Retinal pigment epithelial cell (primary cell): ENCODE measurements around the gene MFAP2.

Source experiments
- DNase-seq: peaks from one replicate; pipeline ENCODE4 v3.0.0-alpha.2; 2010; ENCODE audit warnings: low read depth
- H3K4me3 ChIP-seq: 2 replicates; pipeline ENCODE4 v1.5.1; 2011; ENCODE audit warnings: mild to moderate bottlenecking, low read length, control low read depth, moderate library complexity
- TF ChIP-seq, protein P1 (sequence below): conservative IDR thresholded peaks from 2 replicates; pipeline ENCODE4 v1.5.1; 2011; ENCODE audit warnings: low read depth, low read length, control low read depth, inconsistent platforms

MFAP2 gene

DNA sequence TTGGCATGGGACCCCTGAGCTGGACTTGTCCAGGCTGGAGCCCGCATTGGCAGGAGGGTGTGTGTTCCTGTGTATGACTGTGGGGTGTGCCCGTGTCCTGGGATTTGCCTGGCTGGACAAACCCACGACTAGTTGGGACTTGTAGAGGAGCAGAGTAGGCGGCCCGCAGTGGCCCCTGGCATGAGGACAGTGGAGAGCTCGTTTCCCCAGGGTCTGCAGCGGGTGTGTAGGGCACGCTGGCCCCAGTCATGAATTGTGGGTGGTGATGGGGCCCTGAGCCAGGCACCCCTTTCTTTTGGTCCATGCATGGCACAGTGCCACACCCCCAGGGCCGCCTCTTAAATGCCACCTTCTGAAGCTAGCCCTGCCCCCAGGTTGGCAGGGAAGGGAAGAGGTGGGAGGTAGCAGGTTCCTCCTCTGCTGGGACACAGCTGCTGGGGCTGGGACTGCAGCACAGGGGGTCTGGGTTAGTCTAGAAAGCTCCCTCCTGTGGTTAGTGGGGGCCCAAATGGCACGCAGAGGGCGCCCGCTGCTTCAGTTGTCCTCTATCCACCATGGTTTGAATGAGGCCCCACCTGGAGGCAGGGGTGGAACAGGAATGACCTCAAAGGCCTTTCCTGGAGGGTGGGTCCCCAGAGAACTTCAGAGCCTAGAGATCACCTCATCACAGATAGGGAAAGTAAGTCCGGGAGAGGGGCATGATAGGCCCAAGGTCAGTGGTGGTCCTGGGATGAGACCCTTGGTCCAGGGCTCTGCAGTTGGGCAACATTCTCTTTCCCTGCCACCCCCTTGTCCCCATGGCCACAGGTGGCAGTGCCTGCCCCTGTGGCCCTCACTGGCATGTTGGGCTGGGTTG, 54.6 kb downstream of the MFAP2 start:
- no peak for DNase-seq
- no peak overlapping the region for H3K4me3 ChIP-seq
- TF ChIP-seq, protein P1, sequence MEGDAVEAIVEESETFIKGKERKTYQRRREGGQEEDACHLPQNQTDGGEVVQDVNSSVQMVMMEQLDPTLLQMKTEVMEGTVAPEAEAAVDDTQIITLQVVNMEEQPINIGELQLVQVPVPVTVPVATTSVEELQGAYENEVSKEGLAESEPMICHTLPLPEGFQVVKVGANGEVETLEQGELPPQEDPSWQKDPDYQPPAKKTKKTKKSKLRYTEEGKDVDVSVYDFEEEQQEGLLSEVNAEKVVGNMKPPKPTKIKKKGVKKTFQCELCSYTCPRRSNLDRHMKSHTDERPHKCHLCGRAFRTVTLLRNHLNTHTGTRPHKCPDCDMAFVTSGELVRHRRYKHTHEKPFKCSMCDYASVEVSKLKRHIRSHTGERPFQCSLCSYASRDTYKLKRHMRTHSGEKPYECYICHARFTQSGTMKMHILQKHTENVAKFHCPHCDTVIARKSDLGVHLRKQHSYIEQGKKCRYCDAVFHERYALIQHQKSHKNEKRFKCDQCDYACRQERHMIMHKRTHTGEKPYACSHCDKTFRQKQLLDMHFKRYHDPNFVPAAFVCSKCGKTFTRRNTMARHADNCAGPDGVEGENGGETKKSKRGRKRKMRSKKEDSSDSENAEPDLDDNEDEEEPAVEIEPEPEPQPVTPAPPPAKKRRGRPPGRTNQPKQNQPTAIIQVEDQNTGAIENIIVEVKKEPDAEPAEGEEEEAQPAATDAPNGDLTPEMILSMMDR, result no peak

DNA sequence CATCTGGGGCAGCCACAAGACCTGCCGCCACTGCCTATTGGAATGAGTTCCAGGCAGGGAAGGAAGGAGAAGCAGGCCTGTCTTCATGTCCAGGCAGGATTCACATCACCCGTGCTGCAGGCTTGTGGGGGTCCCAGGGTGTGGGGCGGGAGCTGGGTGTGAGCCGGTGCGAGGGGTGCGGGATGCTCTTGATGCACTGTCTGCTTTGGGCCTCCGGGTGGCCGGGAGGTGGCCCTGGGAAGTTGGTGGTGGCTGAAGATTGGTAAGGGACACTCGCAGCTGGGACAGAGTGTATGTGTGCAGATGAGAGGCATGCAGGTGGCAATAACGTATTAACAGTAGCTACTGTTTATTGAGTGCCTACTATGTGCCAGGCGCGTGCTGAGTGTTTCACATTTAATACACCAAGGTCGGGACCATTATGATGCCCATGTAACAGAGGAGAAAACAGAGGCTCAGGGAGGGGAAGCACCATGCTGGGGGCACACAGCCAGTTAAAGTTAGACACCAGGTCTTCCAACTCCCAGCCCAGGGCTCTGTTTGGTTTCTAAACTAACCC, 55.4 kb downstream of the MFAP2 start:
- no peak for DNase-seq
- no peak overlapping the region for H3K4me3 ChIP-seq
- TF ChIP-seq, protein P1, result peak; percentile 24
